Measurements from ENCODE around the gene TBC1D22A. TPM values are rescaled to one million over a fixed set of nuclear protein-coding genes. Genes with fewer than 3 reads are reported as not detected.

Gene TBC1D22A
- total and polyA plus RNA-seq, 8 donors: 12.0 to 17.6 (median 15.3) TPM

DNA sequence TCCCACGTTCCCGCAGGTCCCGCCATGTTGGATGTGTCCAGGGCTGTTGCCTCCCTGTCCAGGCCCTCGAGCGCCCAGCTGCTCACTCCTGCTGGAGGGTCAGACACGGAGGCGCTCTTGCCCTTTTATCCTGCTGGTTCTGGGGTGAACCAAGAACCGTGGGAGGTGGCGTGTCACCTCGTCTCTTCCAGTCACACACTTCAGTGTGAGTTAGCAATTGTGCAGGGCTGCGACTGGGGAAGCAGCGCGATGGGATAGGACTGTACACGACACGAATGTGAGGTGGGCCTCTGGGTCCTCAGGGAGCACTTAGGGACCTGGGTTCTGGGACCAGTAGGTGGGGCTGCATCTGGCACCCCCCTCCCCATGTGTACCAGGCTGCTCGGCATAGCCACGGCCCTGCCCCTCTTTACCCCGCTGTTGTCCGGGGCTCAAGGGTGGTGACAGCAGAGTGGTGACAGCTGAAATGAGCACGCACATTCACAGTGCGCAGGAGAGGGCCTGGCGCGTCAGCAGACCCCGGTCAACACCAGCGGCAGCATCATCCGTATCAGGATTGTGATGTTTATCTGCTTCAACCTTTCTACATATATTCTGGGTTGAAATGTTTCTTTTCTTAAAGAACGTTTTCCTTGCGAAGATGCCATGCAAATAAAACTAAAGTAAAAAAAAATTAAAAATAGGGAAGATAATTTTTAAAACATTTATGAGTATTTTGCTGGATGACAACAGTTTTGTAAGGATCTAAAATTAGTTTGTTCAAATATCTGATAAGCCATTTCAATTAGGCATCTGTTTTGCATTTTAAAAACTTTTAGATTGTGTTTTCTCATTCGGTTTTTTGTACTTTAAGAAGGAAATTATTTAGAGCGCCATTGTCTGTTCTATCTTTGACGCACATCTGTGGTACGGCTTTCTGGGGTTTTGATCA is 210.7 kb downstream of the TBC1D22A start:
- ATAC-seq (no peak), FAIRE-seq (no peak), DNase-seq (no peak)
- H3K36me3 ChIP-seq: no peaks in the 10 kb centered on the region
- TF ChIP-seq, protein P1, sequence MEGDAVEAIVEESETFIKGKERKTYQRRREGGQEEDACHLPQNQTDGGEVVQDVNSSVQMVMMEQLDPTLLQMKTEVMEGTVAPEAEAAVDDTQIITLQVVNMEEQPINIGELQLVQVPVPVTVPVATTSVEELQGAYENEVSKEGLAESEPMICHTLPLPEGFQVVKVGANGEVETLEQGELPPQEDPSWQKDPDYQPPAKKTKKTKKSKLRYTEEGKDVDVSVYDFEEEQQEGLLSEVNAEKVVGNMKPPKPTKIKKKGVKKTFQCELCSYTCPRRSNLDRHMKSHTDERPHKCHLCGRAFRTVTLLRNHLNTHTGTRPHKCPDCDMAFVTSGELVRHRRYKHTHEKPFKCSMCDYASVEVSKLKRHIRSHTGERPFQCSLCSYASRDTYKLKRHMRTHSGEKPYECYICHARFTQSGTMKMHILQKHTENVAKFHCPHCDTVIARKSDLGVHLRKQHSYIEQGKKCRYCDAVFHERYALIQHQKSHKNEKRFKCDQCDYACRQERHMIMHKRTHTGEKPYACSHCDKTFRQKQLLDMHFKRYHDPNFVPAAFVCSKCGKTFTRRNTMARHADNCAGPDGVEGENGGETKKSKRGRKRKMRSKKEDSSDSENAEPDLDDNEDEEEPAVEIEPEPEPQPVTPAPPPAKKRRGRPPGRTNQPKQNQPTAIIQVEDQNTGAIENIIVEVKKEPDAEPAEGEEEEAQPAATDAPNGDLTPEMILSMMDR (IDR thresholded peaks at IDR 0.05): no peak
- H3K4me3 ChIP-seq: no peak overlapping the region
- H3K4me1 ChIP-seq: peaks cover 8 to 22% (median 9%) of the 10 kb centered on the region in 3 donors
- H3K9me3 ChIP-seq: no peaks in the 10 kb centered on the region
- intact Hi-C loops (cut with DNase I): no loop called here
- 96 to 97% methylated on average over 32 of the region's 32 CpGs for WGBS, 2 donors
- H3K27me3 ChIP-seq: no peaks in the 10 kb centered on the region
- H3K27ac ChIP-seq: peak overlapping the region in 1 of 4 donors; percentile 79

DNA sequence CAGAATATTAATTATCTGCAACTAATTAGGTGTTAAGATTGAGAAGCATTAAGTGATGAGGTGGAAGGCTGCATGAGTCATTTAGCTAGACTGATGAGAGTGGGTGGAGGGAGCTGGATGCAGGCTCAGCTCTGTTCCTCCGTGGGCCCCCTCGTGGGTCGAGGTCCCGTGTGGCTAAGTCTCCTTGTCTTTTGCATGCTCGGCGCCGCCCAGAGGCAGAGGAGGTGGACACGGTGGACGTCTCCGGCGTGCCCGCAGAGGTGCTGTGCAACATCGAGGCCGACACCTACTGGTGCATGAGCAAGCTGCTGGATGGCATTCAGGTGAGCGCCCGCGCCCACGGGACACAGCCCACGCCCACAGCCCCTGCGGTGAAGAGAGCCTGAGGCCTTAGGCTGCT is 211.6 kb downstream of the TBC1D22A start:
- Histone ChIP-seq H3K4me3 (no peak overlapping the region), H3K9me3 (no peaks in the 10 kb centered on the region), H3K4me1 (peaks cover 8 to 22% (median 9%) of the 10 kb centered on the region in 3 donors), H3K27ac (no peak overlapping the region), H3K27me3 (no peaks in the 10 kb centered on the region), H3K36me3 (no peaks in the 10 kb centered on the region)
- FAIRE-seq (no peak), DNase-seq (peak in 1 of 6 donors; percentile 65), ATAC-seq (no peak)
- TF ChIP-seq, protein P1 (IDR thresholded peaks at IDR 0.05): no peak
- WGBS, 2 donors: 85 to 96% methylated on average over 20 of the region's 20 CpGs
- intact Hi-C loops (cut with DNase I): no loop called here

DNA sequence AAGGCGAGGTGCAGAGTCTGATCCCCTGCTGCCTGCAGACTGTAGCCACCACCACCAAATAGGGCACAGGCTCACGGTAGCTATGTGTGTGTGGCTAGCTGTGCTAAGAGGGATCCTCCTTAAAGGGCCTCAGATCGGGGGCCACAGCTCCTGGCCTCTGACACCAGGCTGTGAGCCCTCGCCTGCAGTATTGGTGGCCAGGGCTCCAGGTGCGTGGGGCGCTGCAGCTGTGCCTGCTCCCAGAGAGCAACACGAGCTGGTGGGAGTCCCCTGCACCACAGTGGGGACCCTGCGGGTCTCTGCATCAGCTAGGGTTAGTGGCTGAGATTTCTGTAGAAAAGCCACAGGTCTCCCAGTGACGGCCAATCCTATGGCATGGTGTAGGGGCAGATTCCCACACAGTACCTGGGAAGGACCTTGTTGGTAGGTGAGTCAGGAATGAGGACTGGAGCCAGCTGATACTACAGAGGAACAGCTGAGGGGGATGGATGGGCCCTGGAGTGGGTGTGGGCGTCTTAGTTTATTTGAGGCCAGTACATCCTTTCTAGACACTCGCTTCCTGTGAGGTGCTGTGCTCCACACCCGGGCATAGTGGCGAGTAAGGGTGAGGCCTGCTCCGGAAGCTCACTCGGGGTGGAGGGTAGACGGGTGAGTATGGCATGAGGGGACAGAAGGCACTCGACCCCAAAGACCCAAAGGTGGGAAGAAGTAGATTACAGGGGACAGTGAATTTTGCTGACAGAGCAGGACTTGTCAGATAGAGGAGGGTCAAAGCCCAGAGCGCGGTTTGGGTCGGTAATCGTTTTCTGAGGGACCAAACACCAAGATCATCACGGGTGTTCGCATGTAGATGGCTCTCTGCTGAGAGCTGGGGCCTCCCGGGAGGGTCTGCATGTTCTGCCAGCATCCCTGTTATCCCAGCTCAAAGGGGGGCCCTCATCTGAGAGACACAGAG is 212.5 kb downstream of the TBC1D22A start:
- no peak for ATAC-seq
- TF ChIP-seq, protein P1 (IDR thresholded peaks at IDR 0.05): no peak
- DNase-seq: no peak
- Histone ChIP-seq H3K4me3 (no peak overlapping the region), H3K27me3 (no peaks in the 10 kb centered on the region), H3K36me3 (no peaks in the 10 kb centered on the region), H3K4me1 (peaks cover 8 to 22% (median 9%) of the 10 kb centered on the region in 3 donors), H3K9me3 (no peaks in the 10 kb centered on the region), H3K27ac (no peak overlapping the region)
- FAIRE-seq: no peak
- intact Hi-C loops (cut with DNase I): no loop called here
- WGBS, 2 donors: 92 to 95% methylated on average over 24 of the region's 24 CpGs

DNA sequence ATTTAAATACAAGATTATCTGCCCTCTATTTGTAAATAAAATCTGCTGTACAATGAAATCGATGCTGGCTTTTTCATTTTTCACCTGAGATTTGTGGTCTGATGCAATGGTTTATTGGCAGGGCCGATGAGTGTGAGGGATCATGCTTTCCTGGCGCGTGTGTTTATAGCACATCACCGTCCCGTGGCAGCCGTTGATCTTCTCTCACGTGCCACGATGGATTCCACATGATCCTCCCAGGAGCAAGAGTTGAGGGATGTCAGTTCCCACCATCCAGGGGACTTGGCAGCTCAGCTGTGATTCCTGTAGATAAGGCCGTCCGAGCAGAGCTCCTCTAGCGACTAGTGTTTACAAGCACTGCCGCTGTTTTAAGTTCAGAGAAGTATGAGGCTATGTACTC is 213.7 kb downstream of the TBC1D22A start:
- no peak overlapping the region for H3K4me3 ChIP-seq
- FAIRE-seq: no peak
- DNase-seq: no peak
- no peak for ATAC-seq
- intact Hi-C loops (cut with DNase I): no loop called here
- H3K36me3 ChIP-seq: no peaks in the 10 kb centered on the region
- H3K27ac ChIP-seq: no peak overlapping the region
- 93 to 94% methylated on average over 13 of the region's 13 CpGs for WGBS, 2 donors
- H3K4me1 ChIP-seq: peaks cover 0 to 11% (median 8%) of the 10 kb centered on the region in 3 donors
- H3K9me3 ChIP-seq: no peaks in the 10 kb centered on the region
- TF ChIP-seq, protein P1 (IDR thresholded peaks at IDR 0.05): no peak
- H3K27me3 ChIP-seq: no peaks in the 10 kb centered on the region
